ENCODE results near the gene TMEM86A. TPM values are rescaled to one million over a fixed set of nuclear protein-coding genes. Genes with fewer than 3 reads are reported as not detected.

TMEM86A gene
- total and polyA plus RNA-seq, 2 of the 13 experiments (the other 11 are each of a cell fraction or from before 2014, with no cell fraction given): 0.03 to 0.07 TPM

DNA sequence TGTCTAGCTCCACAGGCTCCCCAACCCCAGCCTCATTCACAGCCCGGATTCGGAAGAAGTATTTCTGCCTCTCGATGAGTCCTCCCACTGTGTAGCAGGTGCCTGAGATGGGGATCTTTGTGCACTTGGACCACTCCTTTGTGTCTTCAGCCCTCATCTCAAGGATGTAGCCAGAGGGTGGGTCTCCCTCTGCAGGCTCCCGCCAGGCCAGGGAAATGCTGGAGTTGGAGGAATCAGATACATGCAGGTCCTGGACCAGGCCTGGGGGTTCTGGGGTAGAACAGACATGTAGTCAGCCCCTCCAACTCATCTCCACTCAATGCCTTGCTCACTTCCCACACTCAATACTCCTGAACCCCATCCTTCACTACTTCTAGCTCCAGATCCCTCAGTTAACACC lies 10.8 kb downstream of the TMEM86A start:
- Histone ChIP-seq H3K4me3 (replicated peaks in 1 of 3; ENCODE audit: insufficient read depth in 1 of 3, low read depth in 2 of 3, low read length in 3 of 3) (no peak overlapping the region), H3K9ac (ENCODE audit: insufficient read depth, low read depth, low read length) (no peak overlapping the region), H3K79me2 (ENCODE audit: insufficient read depth, low read length) (no peaks in the 10 kb centered on the region), H3K4me1 (ENCODE audit: insufficient read depth, low read length) (no peaks in the 10 kb centered on the region), H3K36me3 (replicated peaks in 1 of 2; ENCODE audit: control insufficient read depth in 1 of 2, insufficient read depth in 2 of 2, low read length in 2 of 2) (no peaks in the 10 kb centered on the region), H3K27ac (ENCODE audit: extremely low read length, insufficient read depth, low read length) (no peak overlapping the region), H3K4me2 (ENCODE audit: low read depth, low read length) (no peak overlapping the region), H2AFZ (ENCODE audit: low read length) (no peak overlapping the region), H3K27me3 (ENCODE audit: control insufficient read depth in 1 of 2, insufficient read depth in 2 of 2, low read length in 2 of 2) (peaks cover 1 to 81% of the 10 kb centered on the region in 2 experiments), H4K20me1 (ENCODE audit: insufficient read depth, low read length) (no peaks in the 10 kb centered on the region), H3K9me3 (ENCODE audit: low read length) (no peaks in the 10 kb centered on the region)
- ChIA-PET CTCF (ENCODE audit: low intra/inter-chr PET ratio, low total read pairs) (no interaction called here), POLR2A (no interaction called here)
- intact Hi-C loops (cut with micrococcal nuclease; ENCODE audit: unreplicated experiment): no loop called here
- WGBS (ENCODE audit: low lambda C conversion rate): 30% methylated on average over 2 of the region's 4 CpGs
- FAIRE-seq (no peak), DNase-seq (ENCODE audit: low spot score) (no peak), ATAC-seq (no peak)
- in situ Hi-C loops (cut with HindIII; ENCODE audit: extremely low pct_ligation_motif_present, low pct_unique_long_range_greater_than_20kb): no loop called here
- BruUV-seq (replicated peaks): no TSS peak
- TF ChIP-seq, protein P1, sequence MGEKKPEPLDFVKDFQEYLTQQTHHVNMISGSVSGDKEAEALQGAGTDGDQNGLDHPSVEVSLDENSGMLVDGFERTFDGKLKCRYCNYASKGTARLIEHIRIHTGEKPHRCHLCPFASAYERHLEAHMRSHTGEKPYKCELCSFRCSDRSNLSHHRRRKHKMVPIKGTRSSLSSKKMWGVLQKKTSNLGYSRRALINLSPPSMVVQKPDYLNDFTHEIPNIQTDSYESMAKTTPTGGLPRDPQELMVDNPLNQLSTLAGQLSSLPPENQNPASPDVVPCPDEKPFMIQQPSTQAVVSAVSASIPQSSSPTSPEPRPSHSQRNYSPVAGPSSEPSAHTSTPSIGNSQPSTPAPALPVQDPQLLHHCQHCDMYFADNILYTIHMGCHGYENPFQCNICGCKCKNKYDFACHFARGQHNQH (CRISPR knock-in tag; IDR thresholded peaks at IDR 0.05): no peak
- TF ChIP-seq ZNF570 (CRISPR knock-in tag; IDR thresholded peaks at IDR 0.05; ENCODE audit: borderline replicate concordance) (no peak), ZBTB7A (CRISPR knock-in tag; IDR thresholded peaks at IDR 0.05) (no peak), ZFP36 (IDR thresholded peaks at IDR 0.05; ENCODE audit: borderline replicate concordance, low read depth, low read length, partially characterized antibody) (no peak), ZNF326 (CRISPR knock-in tag; IDR thresholded peaks at IDR 0.05; ENCODE audit: borderline replicate concordance) (no peak), ZBTB38 (CRISPR knock-in tag; IDR thresholded peaks at IDR 0.05) (no peak), TARDBP (CRISPR knock-in tag; IDR thresholded peaks at IDR 0.05) (no peak), SIN3B (IDR thresholded peaks at IDR 0.05; ENCODE audit: low read length) (no peak)
- TF ChIP-seq, protein P2, sequence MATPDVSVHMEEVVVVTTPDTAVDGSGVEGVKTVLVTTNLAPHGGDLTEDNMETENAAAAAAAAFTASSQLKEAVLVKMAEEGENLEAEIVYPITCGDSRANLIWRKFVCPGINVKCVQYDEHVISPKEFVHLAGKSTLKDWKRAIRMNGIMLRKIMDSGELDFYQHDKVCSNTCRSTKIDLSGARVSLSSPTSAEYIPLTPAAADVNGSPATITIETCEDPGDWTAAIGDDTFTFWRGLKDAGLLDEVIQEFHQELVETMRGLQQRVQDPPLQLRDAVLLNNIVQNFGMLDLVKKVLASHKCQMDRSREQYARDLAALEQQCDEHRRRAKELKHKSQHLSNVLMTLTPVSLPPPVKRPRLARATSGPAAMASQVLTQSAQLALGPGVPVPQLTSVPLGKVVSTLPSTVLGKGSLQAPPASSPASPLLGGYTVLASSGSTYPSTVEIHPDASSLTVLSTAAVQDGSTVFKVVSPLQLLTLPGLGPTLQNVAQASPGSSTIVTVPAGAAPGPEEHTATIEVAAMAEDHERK (CRISPR knock-in tag; IDR thresholded peaks at IDR 0.05; ENCODE audit: low read depth): no peak
- TF ChIP-seq, protein P3, sequence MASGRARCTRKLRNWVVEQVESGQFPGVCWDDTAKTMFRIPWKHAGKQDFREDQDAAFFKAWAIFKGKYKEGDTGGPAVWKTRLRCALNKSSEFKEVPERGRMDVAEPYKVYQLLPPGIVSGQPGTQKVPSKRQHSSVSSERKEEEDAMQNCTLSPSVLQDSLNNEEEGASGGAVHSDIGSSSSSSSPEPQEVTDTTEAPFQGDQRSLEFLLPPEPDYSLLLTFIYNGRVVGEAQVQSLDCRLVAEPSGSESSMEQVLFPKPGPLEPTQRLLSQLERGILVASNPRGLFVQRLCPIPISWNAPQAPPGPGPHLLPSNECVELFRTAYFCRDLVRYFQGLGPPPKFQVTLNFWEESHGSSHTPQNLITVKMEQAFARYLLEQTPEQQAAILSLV (CRISPR knock-in tag; IDR thresholded peaks at IDR 0.05; ENCODE audit: borderline replicate concordance): no peak
- TF ChIP-seq, protein P4, sequence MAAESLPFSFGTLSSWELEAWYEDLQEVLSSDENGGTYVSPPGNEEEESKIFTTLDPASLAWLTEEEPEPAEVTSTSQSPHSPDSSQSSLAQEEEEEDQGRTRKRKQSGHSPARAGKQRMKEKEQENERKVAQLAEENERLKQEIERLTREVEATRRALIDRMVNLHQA (CRISPR knock-in tag; IDR thresholded peaks at IDR 0.05): no peak
- TF ChIP-seq, protein P5, sequence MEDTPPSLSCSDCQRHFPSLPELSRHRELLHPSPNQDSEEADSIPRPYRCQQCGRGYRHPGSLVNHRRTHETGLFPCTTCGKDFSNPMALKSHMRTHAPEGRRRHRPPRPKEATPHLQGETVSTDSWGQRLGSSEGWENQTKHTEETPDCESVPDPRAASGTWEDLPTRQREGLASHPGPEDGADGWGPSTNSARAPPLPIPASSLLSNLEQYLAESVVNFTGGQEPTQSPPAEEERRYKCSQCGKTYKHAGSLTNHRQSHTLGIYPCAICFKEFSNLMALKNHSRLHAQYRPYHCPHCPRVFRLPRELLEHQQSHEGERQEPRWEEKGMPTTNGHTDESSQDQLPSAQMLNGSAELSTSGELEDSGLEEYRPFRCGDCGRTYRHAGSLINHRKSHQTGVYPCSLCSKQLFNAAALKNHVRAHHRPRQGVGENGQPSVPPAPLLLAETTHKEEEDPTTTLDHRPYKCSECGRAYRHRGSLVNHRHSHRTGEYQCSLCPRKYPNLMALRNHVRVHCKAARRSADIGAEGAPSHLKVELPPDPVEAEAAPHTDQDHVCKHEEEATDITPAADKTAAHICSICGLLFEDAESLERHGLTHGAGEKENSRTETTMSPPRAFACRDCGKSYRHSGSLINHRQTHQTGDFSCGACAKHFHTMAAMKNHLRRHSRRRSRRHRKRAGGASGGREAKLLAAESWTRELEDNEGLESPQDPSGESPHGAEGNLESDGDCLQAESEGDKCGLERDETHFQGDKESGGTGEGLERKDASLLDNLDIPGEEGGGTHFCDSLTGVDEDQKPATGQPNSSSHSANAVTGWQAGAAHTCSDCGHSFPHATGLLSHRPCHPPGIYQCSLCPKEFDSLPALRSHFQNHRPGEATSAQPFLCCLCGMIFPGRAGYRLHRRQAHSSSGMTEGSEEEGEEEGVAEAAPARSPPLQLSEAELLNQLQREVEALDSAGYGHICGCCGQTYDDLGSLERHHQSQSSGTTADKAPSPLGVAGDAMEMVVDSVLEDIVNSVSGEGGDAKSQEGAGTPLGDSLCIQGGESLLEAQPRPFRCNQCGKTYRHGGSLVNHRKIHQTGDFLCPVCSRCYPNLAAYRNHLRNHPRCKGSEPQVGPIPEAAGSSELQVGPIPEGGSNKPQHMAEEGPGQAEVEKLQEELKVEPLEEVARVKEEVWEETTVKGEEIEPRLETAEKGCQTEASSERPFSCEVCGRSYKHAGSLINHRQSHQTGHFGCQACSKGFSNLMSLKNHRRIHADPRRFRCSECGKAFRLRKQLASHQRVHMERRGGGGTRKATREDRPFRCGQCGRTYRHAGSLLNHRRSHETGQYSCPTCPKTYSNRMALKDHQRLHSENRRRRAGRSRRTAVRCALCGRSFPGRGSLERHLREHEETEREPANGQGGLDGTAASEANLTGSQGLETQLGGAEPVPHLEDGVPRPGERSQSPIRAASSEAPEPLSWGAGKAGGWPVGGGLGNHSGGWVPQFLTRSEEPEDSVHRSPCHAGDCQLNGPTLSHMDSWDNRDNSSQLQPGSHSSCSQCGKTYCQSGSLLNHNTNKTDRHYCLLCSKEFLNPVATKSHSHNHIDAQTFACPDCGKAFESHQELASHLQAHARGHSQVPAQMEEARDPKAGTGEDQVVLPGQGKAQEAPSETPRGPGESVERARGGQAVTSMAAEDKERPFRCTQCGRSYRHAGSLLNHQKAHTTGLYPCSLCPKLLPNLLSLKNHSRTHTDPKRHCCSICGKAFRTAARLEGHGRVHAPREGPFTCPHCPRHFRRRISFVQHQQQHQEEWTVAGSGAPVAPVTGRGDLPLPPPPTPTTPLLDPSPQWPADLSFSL (CRISPR knock-in tag; IDR thresholded peaks at IDR 0.05): no peak
- TF ChIP-seq, protein P6, sequence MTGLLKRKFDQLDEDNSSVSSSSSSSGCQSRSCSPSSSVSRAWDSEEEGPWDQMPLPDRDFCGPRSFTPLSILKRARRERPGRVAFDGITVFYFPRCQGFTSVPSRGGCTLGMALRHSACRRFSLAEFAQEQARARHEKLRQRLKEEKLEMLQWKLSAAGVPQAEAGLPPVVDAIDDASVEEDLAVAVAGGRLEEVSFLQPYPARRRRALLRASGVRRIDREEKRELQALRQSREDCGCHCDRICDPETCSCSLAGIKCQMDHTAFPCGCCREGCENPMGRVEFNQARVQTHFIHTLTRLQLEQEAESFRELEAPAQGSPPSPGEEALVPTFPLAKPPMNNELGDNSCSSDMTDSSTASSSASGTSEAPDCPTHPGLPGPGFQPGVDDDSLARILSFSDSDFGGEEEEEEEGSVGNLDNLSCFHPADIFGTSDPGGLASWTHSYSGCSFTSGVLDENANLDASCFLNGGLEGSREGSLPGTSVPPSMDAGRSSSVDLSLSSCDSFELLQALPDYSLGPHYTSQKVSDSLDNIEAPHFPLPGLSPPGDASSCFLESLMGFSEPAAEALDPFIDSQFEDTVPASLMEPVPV (CRISPR knock-in tag; IDR thresholded peaks at IDR 0.05): no peak
